Measurements from ENCODE around the gene NFKBIA.
"Not testable (repeated sequence)": the region's sequence is repeated elsewhere in the genome, so short reads cannot be mapped to it uniquely, and the experiment has no call there.

The NFKBIA gene

GRCh38 chr14:35404449-35405303 is at the start of gene NFKBIA:
Gene NFKBIA, minus strand, starts transcription at chr14:35404749. Its CDS starts 105 bp downstream, at chr14:35404644.
- DNase-seq (ENCODE audit: low read depth in 2 of 2, low spot score in 1 of 2), result peak; percentile 86 to 91

DNA sequence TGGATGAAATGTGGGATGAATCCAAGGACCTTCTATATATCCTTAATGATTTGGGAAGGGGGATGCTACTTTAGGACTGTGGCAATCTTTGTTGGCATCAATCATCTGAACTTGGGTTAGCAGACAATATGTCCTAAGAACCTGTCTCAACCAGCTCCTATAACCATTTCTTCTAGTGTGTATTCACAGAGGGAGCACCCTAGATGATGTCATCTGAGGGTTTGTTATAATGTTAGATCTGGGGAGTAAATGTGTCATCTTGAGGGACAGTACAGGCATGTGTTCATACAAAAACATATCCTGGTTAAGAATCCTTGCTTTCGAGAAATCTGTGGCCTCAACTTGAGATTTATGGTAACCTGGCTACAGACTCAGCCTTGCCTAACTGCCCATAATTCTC is 41.9 kb upstream of the NFKBIA start:
- DNase-seq (ENCODE audit: low read depth in 2 of 2, low spot score in 1 of 2), result no peak

DNA sequence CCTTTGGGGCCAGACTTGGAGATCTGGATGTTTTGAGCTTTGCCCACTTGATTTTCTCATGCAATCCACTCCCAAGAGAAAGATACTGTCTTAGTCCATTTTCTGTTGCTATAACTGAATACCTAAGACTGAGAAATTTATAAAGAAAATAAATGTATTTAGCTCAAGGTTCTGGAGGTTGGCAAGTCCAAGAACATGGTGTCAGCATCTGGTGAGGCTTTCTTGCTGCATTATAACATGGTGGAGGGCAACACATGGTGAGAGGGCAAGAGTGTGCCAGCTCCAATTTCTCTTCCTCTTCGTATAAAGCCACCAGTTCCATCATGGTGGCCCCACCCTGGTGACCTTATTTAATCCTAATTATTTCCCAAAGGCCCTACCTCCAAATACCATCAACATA is 39.6 kb upstream of the NFKBIA start:
- no peak for DNase-seq (ENCODE audit: low read depth in 2 of 2, low spot score in 1 of 2)

- DNase-seq (ENCODE audit: low read depth in 2 of 2, low spot score in 1 of 2), result no peak
These were observed 36.6 kb upstream of the NFKBIA start for GRCh38 chr14:35441160-35441559.

GRCh38 chr14:35438910-35439713 is 34.6 kb upstream of the NFKBIA start:
- no peak for DNase-seq (ENCODE audit: low read depth in 2 of 2, low spot score in 1 of 2)

DNA sequence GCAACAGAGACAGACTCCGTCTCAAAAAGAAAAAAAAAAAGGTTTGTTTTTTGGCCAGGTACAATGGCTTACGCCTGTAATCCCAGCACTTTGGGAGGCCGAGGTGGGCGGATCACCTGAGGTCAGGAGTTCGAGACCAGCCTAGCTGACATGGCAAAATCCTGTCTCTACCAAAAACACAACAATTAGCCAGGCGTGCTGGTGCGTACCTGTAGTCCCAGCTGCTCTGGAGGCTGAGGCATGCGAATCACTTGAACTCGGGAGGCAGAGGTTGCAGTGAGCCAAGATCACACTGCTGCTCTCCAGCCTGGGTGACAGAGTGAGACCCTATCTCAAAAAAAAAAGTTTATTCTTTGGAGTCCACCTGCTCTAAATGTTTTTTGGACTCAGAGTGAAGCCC is 33.9 kb upstream of the NFKBIA start:
- DNase-seq (ENCODE audit: low read depth in 2 of 2, low spot score in 1 of 2), result not testable (repeated sequence)

- no peak for DNase-seq (ENCODE audit: low read depth in 2 of 2, low spot score in 1 of 2)
These were observed 30.6 kb upstream of the NFKBIA start for GRCh38 chr14:35435177-35435576.

DNA sequence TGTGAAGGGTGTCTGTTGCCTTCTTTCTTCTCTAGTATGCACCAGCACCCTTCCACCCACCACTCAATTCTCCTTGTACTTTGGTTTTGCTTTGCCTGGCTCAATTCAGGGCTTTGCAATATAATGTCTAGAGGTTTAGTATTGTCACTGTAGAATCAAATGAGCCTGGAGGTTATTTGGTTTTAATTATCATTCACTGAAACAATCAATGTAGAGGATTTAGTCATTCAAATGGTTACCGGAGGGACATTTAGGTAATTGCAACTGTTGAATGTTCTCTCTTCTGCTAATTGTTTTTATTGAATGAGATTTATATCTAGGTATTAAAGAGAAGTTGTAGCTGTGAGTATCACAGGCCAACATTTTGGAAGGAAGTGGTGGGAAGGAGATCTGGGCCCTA is 29.3 kb upstream of the NFKBIA start:
- DNase-seq (ENCODE audit: low read depth in 2 of 2, low spot score in 1 of 2), result no peak

- DNase-seq (ENCODE audit: low read depth in 2 of 2, low spot score in 1 of 2), result no peak
These were observed 26.1 kb upstream of the NFKBIA start for GRCh38 chr14:35430459-35431199.

- DNase-seq (ENCODE audit: low read depth in 2 of 2, low spot score in 1 of 2), result no peak
These were observed 25.4 kb upstream of the NFKBIA start for GRCh38 chr14:35429951-35430350.

GRCh38 chr14:35425850-35426249 is 21.3 kb upstream of the NFKBIA start:
- no peak for DNase-seq (ENCODE audit: low read depth in 2 of 2, low spot score in 1 of 2)

- DNase-seq (ENCODE audit: low read depth in 2 of 2, low spot score in 1 of 2), result no peak
These were observed 19.1 kb upstream of the NFKBIA start for GRCh38 chr14:35423621-35424020.

DNA sequence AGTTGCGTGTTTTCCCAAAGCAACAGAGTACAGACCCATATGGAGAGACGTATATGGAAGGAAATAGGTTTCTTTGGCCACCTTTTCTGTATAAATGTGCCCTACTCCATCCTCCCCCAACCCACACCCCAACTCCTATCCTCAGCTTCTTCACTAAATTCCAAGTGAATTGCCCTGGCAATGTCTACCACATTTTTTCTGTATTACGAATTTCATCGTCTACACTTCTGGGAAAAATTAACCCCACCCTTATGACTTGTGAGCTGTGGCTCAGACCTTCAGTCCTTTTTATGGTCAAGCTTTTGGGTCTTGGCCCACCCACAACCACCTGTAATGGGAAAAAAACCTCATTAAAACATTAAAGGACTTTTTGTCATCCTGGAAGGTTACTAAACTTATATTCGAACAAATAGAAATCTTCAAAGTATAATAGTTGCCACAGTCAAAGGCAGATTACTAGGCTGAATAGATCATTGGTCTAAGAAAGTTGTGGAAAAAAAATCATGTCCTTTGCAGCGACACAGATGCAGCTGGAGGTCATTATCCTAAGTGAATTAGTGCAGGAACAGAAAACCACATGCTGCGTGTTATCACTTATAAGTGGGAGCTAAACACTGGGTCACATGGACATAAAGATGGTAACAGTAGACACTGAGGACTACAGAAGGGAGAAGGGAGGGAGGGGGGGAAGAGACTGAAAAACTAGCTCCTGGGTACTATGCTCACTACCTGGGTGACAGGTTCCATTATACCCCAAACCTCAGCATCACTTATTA is 15.7 kb upstream of the NFKBIA start:
- no peak for DNase-seq (ENCODE audit: low read depth in 2 of 2, low spot score in 1 of 2)

DNA sequence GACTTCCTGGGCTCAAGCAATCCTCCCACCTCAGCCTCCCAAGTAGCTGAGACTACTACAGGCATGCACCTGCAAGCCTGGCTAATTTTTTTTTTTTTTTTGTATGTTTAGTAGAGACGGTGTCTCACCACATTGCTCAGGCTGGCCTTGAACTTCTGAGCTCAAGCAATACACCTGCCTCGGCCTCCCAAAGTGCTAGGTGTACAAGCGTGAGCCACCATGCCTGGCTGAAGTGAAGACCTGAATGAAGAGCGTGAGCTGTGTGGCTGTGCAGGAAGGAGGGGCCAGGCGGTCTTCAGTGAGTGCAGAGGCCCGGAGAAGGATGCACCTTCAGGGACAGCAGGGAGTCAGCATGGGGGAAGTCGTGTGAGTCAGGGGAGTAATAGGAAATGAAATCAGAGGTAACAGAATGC is 14.9 kb upstream of the NFKBIA start:
- no peak for DNase-seq (ENCODE audit: low read depth in 2 of 2, low spot score in 1 of 2)

- no peak for DNase-seq (ENCODE audit: low read depth in 2 of 2, low spot score in 1 of 2)
These were observed 13.5 kb upstream of the NFKBIA start for GRCh38 chr14:35418093-35418492.

DNA sequence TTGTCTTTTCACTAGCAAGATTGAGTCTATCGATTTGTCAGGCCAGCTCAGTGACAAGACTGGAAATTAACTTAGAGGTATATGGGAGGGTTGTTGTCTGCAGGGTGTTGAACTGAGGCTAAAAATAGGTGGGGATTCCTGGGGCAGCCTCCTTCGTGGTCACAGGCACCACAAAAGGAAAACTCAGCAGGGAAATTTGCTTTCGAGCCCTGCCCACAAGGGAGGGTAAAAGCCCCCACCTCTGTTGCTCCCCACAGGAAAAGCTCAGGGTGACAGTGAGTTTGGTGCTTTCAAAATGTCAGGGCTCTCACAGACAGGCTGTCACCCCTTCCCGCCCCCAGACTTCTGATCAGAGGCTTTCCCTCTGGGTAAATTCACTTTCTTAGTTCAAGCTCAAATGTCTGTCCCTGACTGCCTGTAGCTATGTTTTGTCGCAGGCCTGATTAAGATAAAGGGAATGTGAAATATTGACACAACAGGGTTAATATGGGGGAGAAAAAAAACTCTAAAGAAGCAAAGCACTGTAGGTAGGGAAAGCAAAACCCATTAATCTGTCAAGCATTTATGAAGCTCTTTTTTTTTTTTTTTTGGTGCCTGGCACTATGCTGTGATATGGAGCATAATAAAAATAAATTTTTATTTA is 11.7 kb upstream of the NFKBIA start:
- DNase-seq (ENCODE audit: low read depth in 2 of 2, low spot score in 1 of 2), result peak; percentile 49 to 76

DNA sequence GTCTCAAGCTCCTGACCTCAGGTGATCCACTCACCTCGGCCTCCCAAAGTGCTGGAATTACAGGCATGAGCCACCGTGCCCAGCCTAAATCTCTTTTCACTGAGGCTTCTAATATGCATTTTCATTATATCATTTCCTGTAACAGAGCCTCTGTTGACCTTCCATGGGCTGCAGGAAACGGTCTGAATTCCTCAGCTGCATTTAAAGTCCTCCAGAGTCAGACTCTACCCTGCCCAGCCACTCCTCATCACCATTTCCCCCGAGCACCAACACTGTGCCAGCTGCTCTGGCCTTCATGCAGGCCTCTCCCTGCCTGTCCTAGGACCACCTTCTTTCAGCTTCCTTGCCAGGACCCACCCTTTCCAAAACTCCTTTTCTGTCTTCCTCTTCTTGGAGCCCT is 9.8 kb upstream of the NFKBIA start:
- DNase-seq (ENCODE audit: low read depth in 2 of 2, low spot score in 1 of 2), result no peak

GRCh38 chr14:35412272-35413056 is 7.9 kb upstream of the NFKBIA start:
- DNase-seq (ENCODE audit: low read depth in 2 of 2, low spot score in 1 of 2), result no peak

DNA sequence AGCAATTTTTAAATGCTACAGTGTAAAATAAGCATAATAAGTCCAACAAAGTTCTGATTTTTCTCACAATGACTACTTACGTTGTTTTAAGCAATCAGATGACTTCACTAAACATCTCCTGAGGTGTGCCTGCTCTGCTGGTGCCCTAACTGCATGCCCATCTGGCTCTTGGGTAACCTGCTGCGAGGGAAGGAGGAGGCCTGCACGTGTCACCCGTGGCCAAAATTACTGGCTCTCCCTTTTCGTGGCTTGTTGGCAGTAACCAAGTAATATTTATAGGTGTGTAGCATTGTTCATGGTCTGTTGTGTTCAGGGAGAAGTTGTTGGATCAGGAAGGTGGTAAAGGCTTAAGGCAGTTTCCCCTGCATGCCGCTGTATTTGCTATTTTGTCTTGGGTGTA is 6.3 kb upstream of the NFKBIA start:
- no peak for DNase-seq (ENCODE audit: low read depth in 2 of 2, low spot score in 1 of 2)

- no peak for DNase-seq (ENCODE audit: low read depth in 2 of 2, low spot score in 1 of 2)
These were observed 5.0 kb upstream of the NFKBIA start for GRCh38 chr14:35409595-35409994.

All from stimulated activated CD8-positive, alpha-beta memory T cell treated with anti-CD3 and anti-CD28 coated beads, Interleukin-4, amount 100 ng/mL, for 4 hours (primary cell).